Esophagus squamous epithelium (tissue), 5 donors: Measurements from ENCODE around the gene GPR132. TPM values are rescaled to one million over a fixed set of nuclear protein-coding genes. Genes with fewer than 3 reads are reported as not detected.
"Not testable (repeated sequence)": the region's sequence is repeated elsewhere in the genome, so short reads cannot be mapped to it uniquely, and the experiment has no call there.

Source experiments
- DNase-seq: peaks from one replicate; lab custom pipeline; 2025; lab: John Stamatoyannopoulos, UW
- H3K27ac ChIP-seq, 4 donors: fragments of 200-600 bp; sonication (generic); one replicate each; pipeline ENCODE4 v1.5.1; 2016 to 2019; ENCODE audit warnings: mild to moderate bottlenecking in 1 of 4
- H3K27me3 ChIP-seq, 4 donors: fragments of 200-600 bp; sonication (generic); 1 replicate in 3 of 4; 2 replicates in 1 of 4; pipeline versions ENCODE4 v1.5.1 to v1.6.0; 2017 to 2021; ENCODE audit warnings: antibody characterized with exemption in 1 of 4
- H3K36me3 ChIP-seq, 3 donors: fragments of 200-600 bp; sonication (generic); one replicate each; pipeline ENCODE4 v1.5.1; 2016 to 2019
- H3K4me1 ChIP-seq, 3 donors: fragments of 200-600 bp; sonication (generic); one replicate each; pipeline ENCODE4 v1.5.1; 2017 to 2019
- H3K4me3 ChIP-seq, 4 donors: fragments of 200-600 bp; sonication (generic); 1 replicate in 3 of 4; 2 replicates in 1 of 4; pipeline ENCODE4 v1.5.1; 2016 to 2019; ENCODE audit warnings: mild to moderate bottlenecking in 2 of 4, moderate library complexity in 1 of 4
- H3K9me3 ChIP-seq, 3 donors: fragments of 200-600 bp; sonication (generic); one replicate each; pipeline ENCODE4 v1.5.1; 2016 to 2019
- POLR2A ChIP-seq, 4 donors: fragments of 450-650 bp; IDR thresholded peaks; one replicate each; pipeline ENCODE4 v1.6.1; 2017; ENCODE audit warnings: antibody characterized with exemption in 4 of 4, mild to moderate bottlenecking in 4 of 4, moderate library complexity in 3 of 4
- WGBS, 2 donors: methylation state at CpG; one replicate each; pipeline ENCODE4 v1.1.5; 2018; 5-methylcytosine and 5-hydroxymethylcytosine counted together
- intact Hi-C: fragments of 100-400 bp; cut with DNase I; formaldehyde crosslinking; loops from one replicate; pipeline ENCODE4 v1.15.0; 2022
- total RNA-seq, 4 donors: library from RNA; depleted of rRNA; stranded (reverse); fragments of >200 nt; gene quantifications; one replicate each; pipeline ENCODE4 v1.1.0, GENCODE V29; 2016
- TF ChIP-seq, protein P1 (sequence below), 6 experiments: fragments of 450-650 bp in 4 of 6; fragments of 200-600 bp in 2 of 6; sonication (generic) in 2 of 6; IDR thresholded peaks; one replicate each; pipeline ENCODE4 v1.5.1; 2016 to 2019; ENCODE audit warnings: antibody characterized with exemption in 6 of 6, mild to moderate bottlenecking in 4 of 6, moderate library complexity in 4 of 6
- donor health status: DM: yes; HTN: yes; CAD: no.

GPR132 gene
- total RNA-seq, 4 donors from 2014 or later: 0.79 to 5.0 (median 1.6) TPM

DNA sequence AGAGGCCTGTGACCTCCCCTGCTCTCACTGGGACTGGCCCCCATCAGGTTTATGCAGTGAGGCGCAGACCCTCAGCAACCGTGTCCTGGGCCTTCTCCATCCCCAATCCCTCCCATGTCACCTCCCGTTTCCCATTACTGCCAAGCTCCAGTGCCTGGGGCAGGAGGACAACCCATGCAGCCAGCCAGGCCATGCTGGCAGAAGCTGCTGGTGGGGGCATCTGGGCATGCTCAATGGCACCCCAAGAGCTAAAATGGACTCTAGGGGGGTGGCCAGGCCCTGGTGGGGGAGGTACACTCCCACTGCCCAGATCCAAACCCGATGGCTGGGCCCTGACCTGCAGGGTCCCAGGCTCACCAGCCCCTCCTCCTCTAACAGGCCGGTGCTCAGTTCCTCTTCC, 20.5 kb upstream of the GPR132 start:
- WGBS, 2 donors: 66 to 67% methylated on average over 2 to 5 of the region's 5 CpGs
- Histone ChIP-seq H3K27ac (no peak overlapping the region), H3K9me3 (no peaks in the 10 kb centered on the region), H3K4me3 (no peak overlapping the region), H3K27me3 (peaks cover 0 to 57% (median 0%) of the 10 kb centered on the region in 4 donors), H3K36me3 (no peaks in the 10 kb centered on the region), H3K4me1 (peaks cover 25 to 53% (median 26%) of the 10 kb centered on the region in 3 donors)
- no peak for DNase-seq
- intact Hi-C loops: loop anchor here (10.0 kb wide), 1 partner anchor 259 kb away; no protein-coding TSS in a partner anchor
- TF ChIP-seq POLR2A (IDR thresholded peaks at IDR 0.05): no peak
- TF ChIP-seq, protein P1, sequence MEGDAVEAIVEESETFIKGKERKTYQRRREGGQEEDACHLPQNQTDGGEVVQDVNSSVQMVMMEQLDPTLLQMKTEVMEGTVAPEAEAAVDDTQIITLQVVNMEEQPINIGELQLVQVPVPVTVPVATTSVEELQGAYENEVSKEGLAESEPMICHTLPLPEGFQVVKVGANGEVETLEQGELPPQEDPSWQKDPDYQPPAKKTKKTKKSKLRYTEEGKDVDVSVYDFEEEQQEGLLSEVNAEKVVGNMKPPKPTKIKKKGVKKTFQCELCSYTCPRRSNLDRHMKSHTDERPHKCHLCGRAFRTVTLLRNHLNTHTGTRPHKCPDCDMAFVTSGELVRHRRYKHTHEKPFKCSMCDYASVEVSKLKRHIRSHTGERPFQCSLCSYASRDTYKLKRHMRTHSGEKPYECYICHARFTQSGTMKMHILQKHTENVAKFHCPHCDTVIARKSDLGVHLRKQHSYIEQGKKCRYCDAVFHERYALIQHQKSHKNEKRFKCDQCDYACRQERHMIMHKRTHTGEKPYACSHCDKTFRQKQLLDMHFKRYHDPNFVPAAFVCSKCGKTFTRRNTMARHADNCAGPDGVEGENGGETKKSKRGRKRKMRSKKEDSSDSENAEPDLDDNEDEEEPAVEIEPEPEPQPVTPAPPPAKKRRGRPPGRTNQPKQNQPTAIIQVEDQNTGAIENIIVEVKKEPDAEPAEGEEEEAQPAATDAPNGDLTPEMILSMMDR (IDR thresholded peaks at IDR 0.05): no peak

DNA sequence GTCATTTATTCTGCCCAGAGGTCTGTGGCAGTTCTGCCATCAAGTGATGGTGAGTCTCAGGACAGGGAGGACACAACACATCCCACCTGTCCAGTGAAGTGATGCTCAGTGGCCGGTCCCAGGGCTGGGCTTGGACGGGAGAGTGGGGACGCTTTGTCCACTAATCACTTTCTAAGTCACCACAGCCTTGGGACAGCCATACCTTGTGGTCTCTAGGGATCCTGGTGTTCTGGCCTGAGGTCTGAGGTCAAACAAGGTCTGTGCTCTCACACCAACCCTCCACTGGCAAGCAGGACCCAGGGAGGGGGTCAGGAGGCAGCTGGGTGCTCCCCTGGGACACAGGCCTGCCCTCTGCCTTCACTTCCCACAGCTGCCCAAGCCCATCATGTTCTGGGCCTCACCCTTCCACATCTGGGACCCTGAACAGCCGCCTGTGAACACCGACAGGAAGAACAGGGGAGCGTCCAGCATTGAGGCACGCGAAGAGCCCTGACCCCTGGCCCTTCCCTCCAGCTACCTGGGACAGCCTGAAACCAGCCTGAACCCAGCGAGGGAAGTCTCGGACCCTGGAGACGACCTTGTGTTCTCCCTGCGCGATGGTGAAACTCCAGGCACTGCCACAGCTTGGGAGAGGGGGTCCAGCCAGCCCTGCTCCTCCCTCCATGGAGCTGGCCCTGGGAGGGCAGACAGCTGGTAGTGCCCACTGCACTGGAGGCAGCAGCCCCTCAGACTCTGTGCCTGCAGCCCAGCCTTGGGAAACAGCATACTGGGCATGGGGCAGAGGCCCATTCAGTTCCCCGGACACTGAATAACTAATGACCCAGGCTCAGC, 19.7 kb upstream of the GPR132 start:
- no peak for DNase-seq
- H3K27ac ChIP-seq: no peak overlapping the region
- TF ChIP-seq POLR2A (IDR thresholded peaks at IDR 0.05): no peak
- TF ChIP-seq, protein P1 (IDR thresholded peaks at IDR 0.05): no peak
- H3K27me3 ChIP-seq: peaks cover 0 to 61% (median 0%) of the 10 kb centered on the region in 4 donors
- H3K4me1 ChIP-seq: peaks cover 22 to 45% (median 24%) of the 10 kb centered on the region in 3 donors
- WGBS, 2 donors: 74 to 83% methylated on average over 4 to 6 of the region's 14 CpGs
- no peaks in the 10 kb centered on the region for H3K36me3 ChIP-seq
- H3K9me3 ChIP-seq: no peaks in the 10 kb centered on the region
- no peak overlapping the region for H3K4me3 ChIP-seq
- intact Hi-C loops: loop anchor here (10.0 kb wide), 1 partner anchor 260 kb away; no protein-coding TSS in a partner anchor

DNA sequence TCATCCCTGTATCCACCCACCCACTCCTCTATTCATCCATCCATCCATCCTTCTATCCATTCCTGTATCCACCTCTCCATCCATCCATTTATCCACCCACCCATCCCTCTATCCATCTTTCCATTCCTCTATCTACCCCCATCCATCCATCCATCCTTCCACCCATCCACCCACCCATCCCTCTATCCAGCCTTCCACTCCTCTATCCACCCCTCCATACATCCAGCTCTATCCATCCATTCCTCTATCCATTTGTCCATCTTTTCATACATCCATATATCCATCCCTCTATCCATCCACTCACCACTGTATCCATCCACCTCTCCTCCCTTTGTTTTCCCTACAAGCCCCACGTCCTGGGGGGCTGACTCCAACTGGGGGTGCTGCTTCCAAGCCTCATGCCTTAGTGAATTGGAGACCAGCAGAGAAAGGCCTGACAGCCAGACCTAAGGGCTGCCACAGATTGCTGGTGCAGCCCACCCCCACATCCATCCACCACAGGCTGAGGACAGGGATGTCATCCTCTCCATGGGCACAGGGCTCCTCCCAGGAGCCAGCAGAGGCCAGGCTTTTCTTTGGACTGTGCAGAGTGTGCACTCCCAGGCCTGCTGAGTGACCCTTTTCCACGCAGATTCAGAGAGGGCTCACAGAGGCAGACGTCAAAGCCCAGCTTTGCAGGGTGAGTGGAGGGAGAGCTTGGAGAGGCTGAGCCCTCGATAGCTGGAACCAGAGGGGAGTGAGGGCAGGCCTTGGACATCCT, 18.9 kb upstream of the GPR132 start:
- no peak overlapping the region for H3K4me3 ChIP-seq
- peaks cover 22 to 37% (median 24%) of the 10 kb centered on the region in 3 donors for H3K4me1 ChIP-seq
- no peak for TF ChIP-seq POLR2A (IDR thresholded peaks at IDR 0.05)
- TF ChIP-seq, protein P1 (IDR thresholded peaks at IDR 0.05): no peak
- no peaks in the 10 kb centered on the region for H3K9me3 ChIP-seq
- H3K36me3 ChIP-seq: no peaks in the 10 kb centered on the region
- DNase-seq: no peak
- H3K27me3 ChIP-seq: peaks cover 0 to 57% (median 0%) of the 10 kb centered on the region in 4 donors
- WGBS, 2 donors: 22 to 35% methylated on average over 1 to 2 of the region's 4 CpGs
- intact Hi-C loops: loop anchor here (10.0 kb wide), 1 partner anchor 261 kb away; no protein-coding TSS in a partner anchor
- H3K27ac ChIP-seq: no peak overlapping the region

DNA sequence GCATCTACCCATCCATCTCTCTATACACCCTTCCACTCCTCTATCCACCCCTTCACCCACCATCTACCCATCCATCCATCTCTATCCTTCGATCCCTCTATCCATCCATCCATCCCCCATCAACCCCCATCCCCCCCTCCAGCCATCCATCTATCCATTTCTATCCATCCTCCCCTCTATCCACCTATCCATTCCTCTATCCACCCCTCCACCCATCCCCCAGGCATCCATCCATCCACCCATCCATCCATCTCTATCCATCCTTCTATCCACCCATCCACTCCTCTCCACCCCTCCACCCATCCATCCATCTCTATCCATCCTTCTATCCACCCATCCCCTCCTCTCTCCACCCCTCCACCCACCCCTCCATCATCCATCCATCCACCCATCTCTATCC, 17.5 kb upstream of the GPR132 start:
- H3K9me3 ChIP-seq: no peaks in the 10 kb centered on the region
- intact Hi-C loops: loop anchor here (10.0 kb wide), 1 partner anchor 262 kb away; no protein-coding TSS in a partner anchor
- no peak overlapping the region for H3K4me3 ChIP-seq
- WGBS, 2 donors: 83 to 94% methylated on average over 1 of the region's 1 CpG
- TF ChIP-seq POLR2A (IDR thresholded peaks at IDR 0.05): no peak
- TF ChIP-seq, protein P1 (IDR thresholded peaks at IDR 0.05): no peak
- H3K27me3 ChIP-seq: peaks cover 0 to 46% (median 0%) of the 10 kb centered on the region in 4 donors
- no peak for DNase-seq
- H3K4me1 ChIP-seq: peaks cover 10 to 25% (median 12%) of the 10 kb centered on the region in 3 donors
- H3K36me3 ChIP-seq: no peaks in the 10 kb centered on the region
- no peak overlapping the region for H3K27ac ChIP-seq

DNA sequence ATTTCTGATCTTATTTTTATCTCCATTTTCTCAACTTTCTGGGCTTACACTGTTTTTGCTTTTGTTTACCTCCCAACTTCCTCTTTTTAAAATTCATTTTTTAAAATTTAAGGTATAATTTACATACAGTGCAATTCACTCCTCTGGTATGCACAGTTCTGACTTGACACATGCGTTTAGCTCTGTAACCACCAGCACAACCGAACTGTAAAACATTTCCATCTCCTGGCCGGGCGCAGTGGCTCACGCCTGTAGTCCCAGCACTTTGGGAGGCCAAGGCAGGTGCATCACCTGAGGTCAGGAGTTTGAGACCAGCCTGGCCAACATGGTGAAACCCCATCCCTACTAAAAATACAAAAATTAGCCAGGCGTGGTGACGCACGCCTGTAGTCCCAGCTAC, 16.2 kb upstream of the GPR132 start:
- not testable (repeated sequence) for DNase-seq, H3K4me3 ChIP-seq, H3K36me3 ChIP-seq, H3K27ac ChIP-seq, H3K9me3 ChIP-seq
- Histone ChIP-seq H3K4me1 (peaks cover 2 to 25% (median 4%) of the 10 kb centered on the region in 3 donors), H3K27me3 (peaks cover 0 to 46% (median 0%) of the 10 kb centered on the region in 4 donors)
- WGBS, 2 donors: 59 to 71% methylated on average over 3 to 4 of the region's 8 CpGs
- intact Hi-C loops: loop anchor here (10.0 kb wide), 1 partner anchor 263 kb away; no protein-coding TSS in a partner anchor
